Natural killer cell (primary cell): ENCODE measurements around the gene CPLX1. TPM values are rescaled to one million over a fixed set of nuclear protein-coding genes. Genes with fewer than 3 reads are reported as not detected.

ENCODE experiments used
- ATAC-seq, 3 donors: fragments of 150-1000 bp in 2 of 3; fragments of 200-7000 bp in 1 of 3; cut with Tn5 transposase; 1 replicate in 1 of 3; 2 replicates in 2 of 3; pipeline ENCODE4 v1.10.0; 2021; ENCODE audit warnings: mild to moderate bottlenecking in 2 of 3, moderate library complexity in 2 of 3
- DNase-seq, 2 donors: peaks; one replicate each; pipeline versions ENCODE4 v3.0.0 to v3.0.0-alpha.2; 2013 to 2021; ENCODE audit warnings: mixed read lengths in 1 of 2
- H3K27ac ChIP-seq: one replicate; pipeline ENCODE4 v1.5.1; 2013; ENCODE audit warnings: mild to moderate bottlenecking, low read length
- H3K27me3 ChIP-seq: one replicate; pipeline ENCODE4 v1.6.1; 2013; ENCODE audit warnings: low read length; ENCODE audit not compliant: control insufficient read depth, insufficient read depth
- H3K36me3 ChIP-seq: one replicate; pipeline ENCODE4 v1.6.1; 2013; ENCODE audit warnings: low read length; ENCODE audit not compliant: control insufficient read depth, insufficient read depth
- H3K4me1 ChIP-seq: one replicate; pipeline ENCODE4 v1.6.1; 2013; ENCODE audit warnings: low read length; ENCODE audit not compliant: control insufficient read depth, insufficient read depth
- H3K4me3 ChIP-seq: one replicate; pipeline ENCODE4 v1.5.1; 2013; ENCODE audit warnings: low read length
- H3K9me3 ChIP-seq: one replicate; pipeline ENCODE4 v1.6.1; 2013; ENCODE audit warnings: low read length; ENCODE audit not compliant: control insufficient read depth, insufficient read depth
- H3K27ac Mint-ChIP-seq, 2 donors: one replicate each; pipeline ENCODE4 v1.8.0; 2022; ENCODE audit warnings: mild to moderate bottlenecking in 2 of 2, mixed read lengths in 2 of 2, moderate library complexity in 1 of 2
- H3K27me3 Mint-ChIP-seq, 2 donors: one replicate each; pipeline ENCODE4 v1.8.0; 2022; ENCODE audit warnings: low read depth in 2 of 2, mixed read lengths in 2 of 2
- H3K36me3 Mint-ChIP-seq: one replicate; pipeline ENCODE4 v1.8.0; 2022; ENCODE audit warnings: mixed read lengths
- H3K4me1 Mint-ChIP-seq, 2 donors: one replicate each; pipeline ENCODE4 v1.8.0; 2022; ENCODE audit warnings: mixed read lengths in 2 of 2
- H3K4me3 Mint-ChIP-seq: one replicate; pipeline ENCODE4 v1.8.0; 2022; ENCODE audit warnings: mild to moderate bottlenecking, moderate library complexity, mixed read lengths
- H3K9me3 Mint-ChIP-seq, 2 donors: one replicate each; pipeline ENCODE4 v1.8.0; 2022; ENCODE audit warnings: mixed read lengths in 2 of 2
- CTCF ChIP-seq: fragments of 200-600 bp; IDR thresholded peaks from one replicate; pipeline ENCODE4 v1.8.0; 2022; ENCODE audit warnings: antibody characterized with exemption
- WGBS: methylation state at CpG from one replicate; pipeline ENCODE4 v1.1.7; 2013; ENCODE audit warnings: missing lambda C conversion rate; ENCODE audit not compliant: insufficient coverage; 5-methylcytosine and 5-hydroxymethylcytosine counted together
- intact Hi-C: fragments of 100-400 bp; cut with micrococcal nuclease; formaldehyde crosslinking; loops from one replicate; pipeline ENCODE4 v1.14.2; 2022
- total RNA-seq, 4 donors: library from RNA; stranded (reverse); fragments of 120-200 nt in 1 of 4; gene quantifications; one replicate each; pipeline versions ENCODE4 v1.2.3 to v1.2.4, GENCODE V29; 2013 to 2022

Gene CPLX1
- total RNA-seq, 3 donors from 2014 or later (not counting 1 experiment from before 2014, with no cell fraction given): not detected

DNA sequence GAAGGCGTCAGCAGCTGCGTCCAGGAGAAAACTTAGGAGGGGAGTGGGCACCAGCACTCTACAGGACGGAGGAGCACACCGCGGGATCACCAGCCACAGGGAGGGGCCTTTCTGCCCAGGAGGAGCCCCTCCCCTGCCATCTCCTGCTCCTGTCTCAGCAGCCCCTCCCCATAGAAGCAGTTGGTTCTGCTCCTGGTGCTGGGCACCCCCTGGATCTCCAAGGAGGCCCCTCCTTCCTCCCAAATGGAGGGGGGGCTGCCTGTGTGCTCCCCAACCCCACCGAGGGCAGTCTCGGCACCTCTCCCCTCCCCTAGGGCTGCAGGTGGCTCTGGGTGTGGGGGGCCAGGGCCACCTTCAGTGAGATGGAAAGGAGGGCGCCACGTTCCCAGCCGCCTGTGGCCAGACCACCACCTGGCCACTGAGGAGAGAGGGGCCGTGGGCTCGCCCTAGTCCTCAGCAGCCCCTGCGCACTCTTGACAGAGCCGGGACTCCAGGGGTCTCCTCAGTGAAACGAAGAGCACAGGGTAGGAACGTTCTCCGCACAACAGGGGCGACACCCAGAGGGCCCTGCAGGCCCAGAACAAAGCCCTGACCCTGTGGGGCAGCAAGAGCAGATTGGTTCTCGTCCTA is 37.8 kb downstream of the CPLX1 start:
- Mint-ChIP-seq H3K4me3 (no peak overlapping the region), H3K4me1 (peaks cover 11 to 14% of the 10 kb centered on the region in 2 donors), H3K9me3 (no peaks in the 10 kb centered on the region), H3K27me3 (peaks cover 32 to 41% of the 10 kb centered on the region in 2 donors), H3K36me3 (no peaks in the 10 kb centered on the region), H3K27ac (no peak overlapping the region)
- 86% methylated on average over 18 of the region's 19 CpGs for WGBS
- ATAC-seq (no peak), DNase-seq (no peak)
- H3K36me3 ChIP-seq: no peaks in the 10 kb centered on the region
- peaks cover 10% of the 10 kb centered on the region for H3K4me1 ChIP-seq
- H3K27ac ChIP-seq: no peak overlapping the region
- no peak for TF ChIP-seq CTCF
- H3K27me3 ChIP-seq: peaks cover 19% of the 10 kb centered on the region
- intact Hi-C loops: no loop called here
- H3K9me3 ChIP-seq: no peaks in the 10 kb centered on the region
- no peak overlapping the region for H3K4me3 ChIP-seq

DNA sequence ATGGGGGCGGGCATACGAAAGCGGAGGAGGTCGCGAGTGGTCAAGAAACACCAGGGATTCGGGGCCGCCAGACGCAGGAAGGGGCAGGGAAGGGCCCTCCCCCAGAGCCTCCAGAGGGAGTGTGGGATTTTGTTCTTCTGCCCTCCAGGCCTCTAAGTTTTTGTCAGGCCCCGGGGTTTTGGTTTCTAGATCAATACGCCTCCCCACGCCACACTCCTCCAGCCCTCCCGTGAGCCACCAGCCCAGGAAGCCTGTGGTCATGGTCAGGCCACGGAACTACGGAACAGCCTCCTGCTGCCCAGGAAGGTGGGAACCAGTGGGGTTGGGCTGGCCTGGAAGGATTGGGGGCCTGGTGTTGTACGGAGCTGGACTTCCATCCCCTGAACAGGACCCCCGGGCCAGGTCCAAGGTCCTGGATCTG is 38.4 kb downstream of the CPLX1 start:
- 42% methylated on average over 16 of the region's 16 CpGs for WGBS

DNA sequence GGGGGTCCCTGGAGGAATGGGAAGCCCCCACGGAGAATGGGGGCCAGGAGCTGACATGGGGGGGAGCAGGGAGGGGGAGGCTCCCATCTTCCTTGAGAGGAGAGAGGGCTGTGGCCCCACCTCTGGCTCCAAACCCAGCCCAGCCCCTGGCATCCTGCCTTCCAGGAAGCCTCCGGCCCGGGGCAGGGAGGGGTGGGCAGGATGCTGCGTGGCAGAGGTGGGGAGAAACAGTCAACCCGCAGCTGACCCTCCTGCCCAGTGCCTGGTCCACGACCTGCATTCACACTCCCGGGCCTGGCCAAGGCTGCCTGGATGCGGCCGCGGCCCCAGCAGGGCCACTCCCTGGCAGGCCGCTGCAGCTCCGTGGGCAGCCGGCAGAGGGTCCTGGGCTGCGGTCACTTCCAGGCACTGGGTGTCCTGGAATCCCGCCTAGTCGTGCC is 39.0 kb downstream of the CPLX1 start:
- TF ChIP-seq CTCF: no peak
- H3K4me3 Mint-ChIP-seq: no peak overlapping the region
- no peaks in the 10 kb centered on the region for H3K9me3 Mint-ChIP-seq
- Histone ChIP-seq H3K4me1 (peaks cover 16% of the 10 kb centered on the region), H3K27me3 (peaks cover 17% of the 10 kb centered on the region), H3K9me3 (no peaks in the 10 kb centered on the region), H3K4me3 (no peak overlapping the region), H3K27ac (no peak overlapping the region), H3K36me3 (no peaks in the 10 kb centered on the region)
- no peaks in the 10 kb centered on the region for H3K36me3 Mint-ChIP-seq
- intact Hi-C loops: no loop called here
- no peak for ATAC-seq
- H3K27ac Mint-ChIP-seq: no peak overlapping the region
- peak in 1 of 2 donors; percentile 7 for DNase-seq
- peaks cover 12 to 22% of the 10 kb centered on the region in 2 donors for H3K4me1 Mint-ChIP-seq
- H3K27me3 Mint-ChIP-seq: peaks cover 24 to 36% of the 10 kb centered on the region in 2 donors
- WGBS: 19% methylated on average over 16 of the region's 16 CpGs

More for the DNA sequence above, 38.4 kb downstream of the CPLX1 start:
- Mint-ChIP-seq H3K9me3 (no peaks in the 10 kb centered on the region), H3K4me3 (peak overlapping the region; percentile 32), H3K27me3 (peaks cover 27 to 38% of the 10 kb centered on the region in 2 donors), H3K36me3 (no peaks in the 10 kb centered on the region), H3K27ac (no peak overlapping the region), H3K4me1 (peaks cover 7 to 15% of the 10 kb centered on the region in 2 donors)
- Histone ChIP-seq H3K4me1 (peaks cover 10% of the 10 kb centered on the region), H3K27ac (no peak overlapping the region), H3K27me3 (peaks cover 17% of the 10 kb centered on the region), H3K4me3 (no peak overlapping the region), H3K36me3 (no peaks in the 10 kb centered on the region), H3K9me3 (no peaks in the 10 kb centered on the region)
- intact Hi-C loops: no loop called here
- no peak for DNase-seq
- no peak for TF ChIP-seq CTCF
- ATAC-seq: no peak
